Measurements from ENCODE around the gene UBASH3B. TPM values are rescaled to one million over a fixed set of nuclear protein-coding genes. Genes with fewer than 3 reads are reported as not detected.

UBASH3B gene
- total RNA-seq, 2 experiments from 2014 or later, result 24.5 to 28.6 TPM

GRCh38 chr11:122706291-122707088 lies 51.0 kb downstream of the UBASH3B start:
- POLR2A ChIA-PET, result interaction anchor here (0.9 to 1.4 kb wide), 3 partner anchors 10 to 15 kb away, joined by 4 to 5 read pairs (median 5); no protein-coding TSS in a partner anchor
- no peaks in the 10 kb centered on the region for H3K9me3 Mint-ChIP-seq
- Histone ChIP-seq H3K4me1 (ENCODE audit: insufficient read depth, low read length) (peaks cover 17% of the 10 kb centered on the region), H3K9me3 (ENCODE audit: control insufficient read depth in 1 of 2, insufficient read depth in 1 of 2, low read length in 2 of 2) (no peaks in the 10 kb centered on the region), H3K27ac (ENCODE audit: low read depth in 1 of 2, low read length in 2 of 2) (no peak overlapping the region), H3K27me3 (ENCODE audit: control insufficient read depth in 1 of 2, insufficient read depth in 2 of 2, low read length in 2 of 2) (no peaks in the 10 kb centered on the region), H3K36me3 (ENCODE audit: insufficient read depth, low read length) (peaks cover 2% of the 10 kb centered on the region), H3K4me3 (ENCODE audit: low read length) (no peak overlapping the region)
- peaks cover 44% of the 10 kb centered on the region for H3K4me1 Mint-ChIP-seq (ENCODE audit: low read depth)
- H3K27ac Mint-ChIP-seq, result no peak overlapping the region
- H3K4me3 Mint-ChIP-seq, result no peak overlapping the region
- peaks cover 27% of the 10 kb centered on the region for H3K36me3 Mint-ChIP-seq (ENCODE audit: low read depth)
- DNase-seq (no peak), ATAC-seq (ENCODE audit: poor library complexity) (no peak)
- CTCF ChIA-PET, result interaction anchor here (0.6 to 1.3 kb wide), 4 partner anchors 20 to 751 kb away, joined by 3 read pairs; no protein-coding TSS in a partner anchor
- H3K27me3 Mint-ChIP-seq, result no peaks in the 10 kb centered on the region
- TF ChIP-seq, protein P1, sequence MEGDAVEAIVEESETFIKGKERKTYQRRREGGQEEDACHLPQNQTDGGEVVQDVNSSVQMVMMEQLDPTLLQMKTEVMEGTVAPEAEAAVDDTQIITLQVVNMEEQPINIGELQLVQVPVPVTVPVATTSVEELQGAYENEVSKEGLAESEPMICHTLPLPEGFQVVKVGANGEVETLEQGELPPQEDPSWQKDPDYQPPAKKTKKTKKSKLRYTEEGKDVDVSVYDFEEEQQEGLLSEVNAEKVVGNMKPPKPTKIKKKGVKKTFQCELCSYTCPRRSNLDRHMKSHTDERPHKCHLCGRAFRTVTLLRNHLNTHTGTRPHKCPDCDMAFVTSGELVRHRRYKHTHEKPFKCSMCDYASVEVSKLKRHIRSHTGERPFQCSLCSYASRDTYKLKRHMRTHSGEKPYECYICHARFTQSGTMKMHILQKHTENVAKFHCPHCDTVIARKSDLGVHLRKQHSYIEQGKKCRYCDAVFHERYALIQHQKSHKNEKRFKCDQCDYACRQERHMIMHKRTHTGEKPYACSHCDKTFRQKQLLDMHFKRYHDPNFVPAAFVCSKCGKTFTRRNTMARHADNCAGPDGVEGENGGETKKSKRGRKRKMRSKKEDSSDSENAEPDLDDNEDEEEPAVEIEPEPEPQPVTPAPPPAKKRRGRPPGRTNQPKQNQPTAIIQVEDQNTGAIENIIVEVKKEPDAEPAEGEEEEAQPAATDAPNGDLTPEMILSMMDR (IDR thresholded peaks at IDR 0.05), result no peak
- intact Hi-C loops (cut with DNase I, micrococcal nuclease), result no loop called here

GRCh38 chr11:122707111-122707510 lies 51.6 kb downstream of the UBASH3B start:
- Histone ChIP-seq H3K27me3 (ENCODE audit: control insufficient read depth in 1 of 2, insufficient read depth in 2 of 2, low read length in 2 of 2) (no peaks in the 10 kb centered on the region), H3K4me1 (ENCODE audit: insufficient read depth, low read length) (peaks cover 17% of the 10 kb centered on the region), H3K9me3 (ENCODE audit: control insufficient read depth in 1 of 2, insufficient read depth in 1 of 2, low read length in 2 of 2) (no peaks in the 10 kb centered on the region), H3K27ac (ENCODE audit: low read depth in 1 of 2, low read length in 2 of 2) (no peak overlapping the region), H3K4me3 (ENCODE audit: low read length) (no peak overlapping the region), H3K36me3 (ENCODE audit: insufficient read depth, low read length) (peaks cover 2% of the 10 kb centered on the region)
- no peaks in the 10 kb centered on the region for H3K27me3 Mint-ChIP-seq
- no peaks in the 10 kb centered on the region for H3K9me3 Mint-ChIP-seq
- no peak for DNase-seq
- H3K4me1 Mint-ChIP-seq (ENCODE audit: low read depth), result peaks cover 43% of the 10 kb centered on the region
- POLR2A ChIA-PET, result no interaction called here
- intact Hi-C loops (cut with DNase I, micrococcal nuclease), result no loop called here
- H3K36me3 Mint-ChIP-seq (ENCODE audit: low read depth), result peaks cover 24% of the 10 kb centered on the region
- ATAC-seq (ENCODE audit: poor library complexity), result no peak
- TF ChIP-seq, protein P1 (IDR thresholded peaks at IDR 0.05), result no peak
- no peak overlapping the region for H3K27ac Mint-ChIP-seq
- H3K4me3 Mint-ChIP-seq, result no peak overlapping the region
- CTCF ChIA-PET, result no interaction called here

DNA sequence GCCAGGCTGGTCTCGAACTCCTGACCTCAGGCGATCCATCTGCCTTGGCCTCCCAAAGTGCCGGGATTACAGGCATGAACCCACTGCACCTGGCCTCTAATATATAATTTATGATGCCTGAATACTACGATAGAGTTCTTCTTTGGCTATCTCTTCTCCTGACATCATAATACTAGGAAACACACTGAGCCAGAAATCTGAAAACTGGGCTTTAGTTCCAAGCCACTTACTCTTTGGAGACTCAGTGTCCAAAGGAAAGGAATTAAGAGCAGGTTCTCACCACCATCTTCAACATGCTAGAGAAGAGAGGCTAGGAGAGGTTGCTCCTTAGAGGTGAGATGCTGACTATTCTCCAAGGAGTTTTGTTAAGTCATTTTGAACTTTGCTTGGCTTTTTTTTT lies 52.4 kb downstream of the UBASH3B start:
- H3K9me3 Mint-ChIP-seq, result no peaks in the 10 kb centered on the region
- Histone ChIP-seq H3K27ac (ENCODE audit: low read depth in 1 of 2, low read length in 2 of 2) (no peak overlapping the region), H3K36me3 (ENCODE audit: insufficient read depth, low read length) (peaks cover 7% of the 10 kb centered on the region), H3K4me1 (ENCODE audit: insufficient read depth, low read length) (peaks cover 23% of the 10 kb centered on the region), H3K27me3 (ENCODE audit: control insufficient read depth in 1 of 2, insufficient read depth in 2 of 2, low read length in 2 of 2) (no peaks in the 10 kb centered on the region), H3K9me3 (ENCODE audit: control insufficient read depth in 1 of 2, insufficient read depth in 1 of 2, low read length in 2 of 2) (no peaks in the 10 kb centered on the region), H3K4me3 (ENCODE audit: low read length) (no peak overlapping the region)
- no peak overlapping the region for H3K4me3 Mint-ChIP-seq
- peaks cover 46% of the 10 kb centered on the region for H3K4me1 Mint-ChIP-seq (ENCODE audit: low read depth)
- no peaks in the 10 kb centered on the region for H3K27me3 Mint-ChIP-seq
- DNase-seq, result no peak
- peaks cover 19% of the 10 kb centered on the region for H3K36me3 Mint-ChIP-seq (ENCODE audit: low read depth)
- intact Hi-C loops (cut with DNase I, micrococcal nuclease), result no loop called here
- CTCF ChIA-PET, result no interaction called here
- ATAC-seq (ENCODE audit: poor library complexity), result no peak
- TF ChIP-seq, protein P1 (IDR thresholded peaks at IDR 0.05), result no peak
- no peak overlapping the region for H3K27ac Mint-ChIP-seq
- POLR2A ChIA-PET, result no interaction called here

Data from CD4-positive, alpha-beta T cell (primary cell).